UCSD-AML1 (cell line): ENCODE data around the gene NCKAP5.
"Not testable (repeated sequence)": the region's sequence is repeated elsewhere in the genome, so short reads cannot be mapped to it uniquely, and the experiment has no call there.

Experiments
- DNase-seq: peaks from one replicate; lab custom pipeline; 2025; ENCODE audit not compliant: unreplicated experiment; lab: John Stamatoyannopoulos, UW

Gene NCKAP5

DNA sequence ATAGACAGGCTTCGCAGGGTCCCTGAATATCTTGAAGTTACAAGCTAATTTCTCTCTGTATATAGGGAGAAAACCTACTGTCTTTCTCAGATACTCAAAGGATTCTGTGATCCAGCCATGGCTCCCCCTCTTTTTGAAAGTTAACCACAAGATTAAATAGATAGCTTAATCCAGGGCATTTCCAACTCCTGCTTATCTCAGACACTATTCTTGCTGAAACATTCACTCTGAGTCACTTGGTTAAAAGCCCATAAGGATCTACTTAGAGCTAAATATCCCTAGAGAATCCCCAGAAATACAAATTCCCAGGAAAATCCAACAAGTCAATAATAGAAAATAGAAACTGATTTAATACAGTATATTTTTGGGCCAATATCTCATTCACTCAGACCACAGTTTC is 719.1 kb downstream of the NCKAP5 start:
- DNase-seq, result no peak

GRCh38 chr2:132845339-132845738 is 722.9 kb downstream of the NCKAP5 start:
- no peak for DNase-seq

DNA sequence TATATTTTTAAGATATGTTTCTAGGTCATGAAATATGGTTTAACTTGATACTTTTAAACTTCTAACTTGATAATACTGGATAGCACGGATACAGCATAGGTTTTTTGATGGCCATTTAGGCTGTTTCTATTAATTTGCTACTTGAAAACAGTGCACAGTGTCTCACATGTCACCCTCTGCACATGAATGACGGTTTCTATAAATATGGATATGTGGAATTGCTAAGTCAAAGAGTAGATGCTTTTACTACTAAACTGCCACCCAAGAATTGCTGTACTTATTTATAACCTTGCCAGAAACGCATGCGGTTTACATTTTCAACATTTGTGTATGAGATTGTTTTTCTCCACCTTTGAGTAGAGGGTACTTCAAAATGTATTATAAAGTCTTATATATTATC is 723.7 kb downstream of the NCKAP5 start:
- no peak for DNase-seq

DNA sequence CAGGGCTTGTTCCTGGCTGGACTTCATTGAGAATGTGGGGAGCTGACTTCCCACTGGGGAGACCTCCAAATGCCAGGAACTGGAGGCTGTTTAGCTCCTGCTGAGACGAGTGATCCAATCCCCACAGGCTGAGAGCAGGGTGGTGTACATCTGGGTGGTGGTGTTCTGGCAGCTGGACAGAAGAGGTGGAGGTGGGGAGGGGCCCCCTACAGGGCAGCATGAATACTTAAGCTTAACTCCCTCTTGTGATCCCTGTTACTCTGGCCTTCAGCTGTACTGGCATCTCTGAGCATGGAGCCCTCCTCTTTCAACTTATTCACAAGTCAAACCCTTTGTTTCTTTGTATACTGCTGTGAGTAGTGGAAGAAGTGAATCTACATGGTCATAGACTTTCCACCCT is 730.5 kb downstream of the NCKAP5 start:
- DNase-seq, result no peak

DNA sequence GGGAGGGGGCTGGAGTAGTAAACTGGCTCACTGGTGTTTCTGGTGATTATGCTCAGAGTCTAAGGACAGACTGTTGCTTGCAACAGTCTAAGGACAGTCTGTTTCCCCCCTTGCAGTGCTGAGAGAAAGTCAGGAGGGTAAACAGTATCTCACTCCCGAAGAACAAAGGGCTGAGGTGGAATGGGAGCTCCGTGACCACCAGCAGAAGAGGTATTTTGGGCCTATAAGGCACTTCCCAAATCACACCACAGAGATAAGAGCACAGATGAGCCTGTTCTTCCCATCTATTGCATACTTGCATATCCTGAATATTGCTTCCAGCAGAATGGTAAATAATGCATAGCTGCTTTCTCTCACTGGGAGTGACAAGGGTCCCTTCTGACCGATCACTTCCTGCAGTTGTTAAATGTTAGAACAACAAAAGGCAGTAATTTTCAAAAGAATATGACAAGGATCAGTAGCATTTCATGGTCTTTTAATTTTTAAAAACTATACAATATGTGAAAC is 737.9 kb downstream of the NCKAP5 start:
- no peak for DNase-seq

- no peak for DNase-seq
Observed at GRCh38 chr2:132825601-132826000, 742.7 kb downstream of the NCKAP5 start.

GRCh38 chr2:132824716-132825115 is 743.5 kb downstream of the NCKAP5 start:
- no peak for DNase-seq

- no peak for DNase-seq
Observed at GRCh38 chr2:132816234-132816633, 752.0 kb downstream of the NCKAP5 start.

DNA sequence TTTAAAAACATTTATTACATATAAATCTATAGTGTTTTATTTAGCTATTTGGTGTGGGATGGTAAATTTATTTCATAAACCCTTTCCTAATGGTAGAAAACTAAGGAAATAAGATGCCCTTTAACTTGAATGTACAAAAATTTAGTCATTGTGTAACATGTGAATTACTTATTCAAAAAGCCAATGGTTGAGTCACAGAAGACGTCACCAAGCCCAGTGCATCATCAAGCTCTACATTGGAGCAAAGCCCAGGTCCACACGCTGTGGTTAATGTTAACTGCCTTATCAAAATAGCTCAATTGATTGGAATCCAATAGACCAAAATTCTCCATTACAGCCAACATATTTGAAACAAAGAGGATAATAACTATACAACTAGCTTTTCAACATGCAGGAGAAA is 752.7 kb downstream of the NCKAP5 start:
- no peak for DNase-seq

- DNase-seq, result no peak
Observed at GRCh38 chr2:132814651-132815050, 753.6 kb downstream of the NCKAP5 start.

GRCh38 chr2:132813422-132813821 is 754.8 kb downstream of the NCKAP5 start:
- DNase-seq, result no peak

- no peak for DNase-seq
Observed at GRCh38 chr2:132811148-132811915, 756.9 kb downstream of the NCKAP5 start.

DNA sequence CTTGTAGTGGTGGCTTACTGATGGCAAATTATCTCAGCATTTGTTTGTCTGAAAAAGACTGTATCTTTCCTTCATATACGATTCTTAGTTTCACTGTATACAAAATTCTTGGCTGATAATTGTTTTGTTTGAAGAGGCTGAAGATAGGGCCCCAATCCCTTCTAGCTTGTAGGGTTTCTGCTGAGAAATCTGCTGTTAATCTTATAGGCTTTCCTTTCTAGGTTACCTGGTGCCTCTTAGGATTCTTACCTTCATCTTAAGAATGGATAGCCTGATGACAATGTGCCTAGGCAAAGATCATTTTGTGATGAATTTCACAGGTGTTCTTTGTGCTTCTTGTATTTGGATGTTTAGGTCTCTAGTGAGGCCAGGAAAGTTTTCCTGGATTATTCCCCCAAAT is 758.3 kb downstream of the NCKAP5 start:
- not testable (repeated sequence) for DNase-seq

GRCh38 chr2:132804051-132804450 is 764.2 kb downstream of the NCKAP5 start:
- DNase-seq, result no peak

DNA sequence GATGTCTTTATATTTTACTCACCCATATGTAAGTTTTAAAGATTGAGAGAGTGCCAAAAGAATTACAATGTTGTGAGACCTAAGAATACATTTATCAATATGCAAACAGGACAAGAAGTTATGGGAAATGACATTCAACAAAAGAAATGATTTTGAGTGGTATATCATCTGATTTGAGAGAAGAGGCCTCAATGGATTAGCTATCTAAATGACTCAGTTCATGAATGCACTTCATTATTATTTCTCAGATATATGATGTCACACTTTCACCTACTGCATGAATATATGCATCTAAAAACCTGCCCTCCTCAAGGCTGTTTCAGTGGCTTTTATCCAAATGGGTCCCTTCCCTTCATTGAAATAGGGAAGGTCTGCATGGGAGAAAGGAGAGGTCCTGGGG is 769.9 kb downstream of the NCKAP5 start:
- no peak for DNase-seq

- DNase-seq, result no peak
Observed at GRCh38 chr2:132797556-132797955, 770.7 kb downstream of the NCKAP5 start.

- no peak for DNase-seq
Observed at GRCh38 chr2:132797071-132797470, 771.2 kb downstream of the NCKAP5 start.

GRCh38 chr2:132795220-132795619 is 773.0 kb downstream of the NCKAP5 start:
- DNase-seq, result no peak

- no peak for DNase-seq
Observed at GRCh38 chr2:132793532-132793931, 774.7 kb downstream of the NCKAP5 start.

DNA sequence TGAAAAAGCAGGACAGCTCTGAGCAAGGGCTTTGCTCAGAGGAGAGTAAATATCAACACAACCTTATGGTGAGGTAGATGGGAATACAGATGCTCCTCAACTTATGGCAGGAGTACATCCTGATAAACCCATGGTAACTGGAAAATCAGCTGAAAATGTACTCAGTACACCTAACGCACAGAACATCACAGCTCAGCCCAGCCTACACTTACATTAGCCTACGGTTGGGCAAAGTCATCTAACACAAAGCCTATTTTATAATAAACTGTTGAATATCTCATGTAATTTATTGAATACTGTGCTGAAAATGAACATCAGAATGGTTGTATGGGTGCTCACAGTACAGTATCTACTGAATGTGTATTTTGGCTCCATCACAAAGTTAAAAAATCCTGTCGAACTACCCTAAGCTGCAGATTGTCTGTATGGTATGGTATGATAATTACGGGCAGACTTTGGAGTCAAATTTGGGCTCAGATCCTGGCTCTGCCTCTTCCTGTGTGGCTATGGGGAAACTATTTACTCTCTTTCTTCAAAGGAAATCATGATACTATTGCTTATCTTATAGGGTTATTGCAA is 778.0 kb downstream of the NCKAP5 start:
- DNase-seq, result no peak

DNA sequence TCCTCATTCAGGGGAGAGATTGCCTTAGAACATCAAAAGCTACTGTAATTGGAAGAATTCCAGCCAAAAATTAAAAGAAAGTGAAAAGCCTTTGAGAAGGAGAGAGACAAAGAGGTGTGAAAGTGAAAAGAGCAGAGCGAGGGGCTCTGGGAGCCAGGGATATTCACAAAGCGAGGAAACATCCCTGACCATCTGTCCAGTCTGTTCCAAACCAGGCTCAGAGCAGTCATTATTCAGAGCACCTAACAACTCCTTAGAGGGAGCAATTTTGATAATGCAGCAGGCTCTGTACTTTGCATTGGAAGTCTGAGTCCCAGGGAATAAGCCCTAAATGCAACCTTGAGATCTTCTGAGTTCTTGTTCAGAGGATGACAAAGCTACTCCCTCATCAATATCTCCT is 779.2 kb downstream of the NCKAP5 start:
- DNase-seq, result no peak

- no peak for DNase-seq
Observed at GRCh38 chr2:132788310-132788838, 779.9 kb downstream of the NCKAP5 start.
